GM18511 (cell line): ENCODE data around the gene PAGE4.

Experiments used
- ATAC-seq: cut with Tn5 transposase; IDR thresholded peaks from one replicate; pipeline ENCODE4 v1.9.1; 2021; ENCODE audit warnings: mild to moderate bottlenecking, moderate library complexity; ENCODE audit not compliant: unreplicated experiment

Gene PAGE4

GRCh38 chrX:49829016-49829415, at the start of gene PAGE4:
PAGE4 (plus strand) TSS chrX:49829303; CDS start chrX:49830429, 1,126 bp downstream.
- no peak for ATAC-seq

GRCh38 chrX:49784747-49785280, 44.3 kb upstream of the PAGE4 start:
- no peak for ATAC-seq

DNA sequence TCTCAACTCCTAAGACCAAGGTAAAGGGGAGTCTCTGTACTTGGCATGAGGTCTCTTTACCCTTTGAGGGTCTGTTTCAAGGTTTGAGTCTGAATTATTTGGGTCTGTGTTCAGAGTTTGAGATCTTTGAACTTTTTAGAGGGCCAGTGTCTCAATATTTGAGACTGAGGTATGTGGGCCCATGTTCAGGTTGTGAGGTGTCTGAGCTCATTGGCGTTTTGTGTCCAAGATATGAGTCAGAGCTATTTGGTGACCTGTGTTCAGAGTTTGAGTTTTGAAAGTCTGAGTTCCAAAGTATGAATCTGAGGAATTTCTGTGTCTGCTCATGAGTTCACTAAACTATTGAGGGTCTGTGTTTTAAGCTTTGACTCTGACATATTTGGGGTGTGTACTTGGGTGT, 36.7 kb upstream of the PAGE4 start:
- no peak for ATAC-seq

- no peak for ATAC-seq
Observed at GRCh38 chrX:49793686-49794085, 35.4 kb upstream of the PAGE4 start.

- ATAC-seq, result no peak
Observed at GRCh38 chrX:49799828-49800227, 29.3 kb upstream of the PAGE4 start.

DNA sequence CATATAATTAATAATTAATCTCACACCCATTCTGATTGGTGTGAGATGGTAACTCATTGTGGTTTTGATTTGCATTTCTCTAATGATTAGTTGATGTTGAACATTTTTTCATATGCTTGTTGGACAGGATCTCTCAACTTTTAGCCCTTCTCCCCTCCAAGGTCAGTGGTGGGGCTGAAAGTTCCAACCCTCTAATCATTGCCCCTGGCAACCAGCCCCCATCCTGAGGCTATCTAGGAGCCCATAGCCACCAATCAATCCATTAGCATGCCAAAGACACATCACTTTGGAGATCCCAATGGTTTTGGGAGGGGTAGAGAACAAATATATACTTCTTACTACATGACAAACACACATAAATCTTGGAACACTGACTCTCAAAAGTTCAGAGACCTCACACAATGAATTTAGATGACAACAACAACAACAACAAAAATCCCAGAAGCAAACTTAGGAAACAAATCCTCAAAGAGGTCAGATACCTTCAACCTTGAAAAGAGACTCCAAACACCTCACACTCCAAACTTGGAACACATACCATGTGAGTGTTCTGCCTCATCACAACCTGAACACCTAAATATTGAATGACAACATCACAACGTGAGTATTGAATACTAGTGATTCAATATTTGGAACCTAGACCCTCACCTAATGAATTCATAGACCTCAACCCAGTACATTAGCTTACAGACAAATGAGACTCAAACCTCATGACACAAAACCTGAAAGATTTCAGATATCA, 19.0 kb upstream of the PAGE4 start:
- ATAC-seq, result no peak

GRCh38 chrX:49812177-49812576, 16.9 kb upstream of the PAGE4 start:
- ATAC-seq, result no peak

GRCh38 chrX:49816435-49816834, 12.7 kb upstream of the PAGE4 start:
- ATAC-seq, result no peak

DNA sequence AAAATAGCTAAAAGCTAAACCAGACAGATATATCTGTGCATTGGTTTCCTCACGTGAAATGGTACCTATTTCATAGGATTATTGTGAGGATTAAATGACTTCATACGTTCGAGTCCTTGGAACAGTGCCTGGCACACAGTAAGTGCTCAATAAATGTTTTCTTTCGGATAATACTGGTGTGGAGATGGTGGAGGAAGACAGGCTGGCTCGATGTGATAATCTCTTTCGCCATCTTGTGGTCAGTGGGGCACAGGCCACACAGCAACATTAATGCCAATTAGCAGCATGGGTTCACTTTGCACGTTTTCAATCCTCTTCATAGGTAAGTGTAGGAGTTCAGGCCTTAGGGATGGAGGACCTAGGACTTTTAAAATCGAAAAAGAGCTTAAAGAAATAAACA, 9.3 kb downstream of the PAGE4 start:
- peak; percentile 64 for ATAC-seq

DNA sequence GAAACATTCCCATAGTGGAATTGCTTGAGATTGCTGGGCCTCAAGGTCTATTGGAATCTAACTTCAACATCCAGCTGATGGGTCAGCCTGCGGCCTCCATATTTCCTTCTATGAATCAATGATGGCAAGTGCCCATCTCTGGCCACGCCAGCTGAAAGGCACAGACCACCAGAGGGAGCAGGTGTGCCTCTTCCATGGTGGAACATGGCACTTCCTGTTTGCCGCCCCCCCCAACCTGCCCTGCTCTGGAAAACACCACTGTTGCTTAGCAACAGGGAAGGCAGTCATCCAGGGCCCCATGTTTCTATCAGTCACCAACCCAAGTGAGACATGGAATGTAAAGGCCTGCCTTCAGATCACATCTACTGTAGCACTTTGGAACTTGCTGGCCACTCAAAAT, 11.6 kb downstream of the PAGE4 start:
- peak; percentile 68 for ATAC-seq

DNA sequence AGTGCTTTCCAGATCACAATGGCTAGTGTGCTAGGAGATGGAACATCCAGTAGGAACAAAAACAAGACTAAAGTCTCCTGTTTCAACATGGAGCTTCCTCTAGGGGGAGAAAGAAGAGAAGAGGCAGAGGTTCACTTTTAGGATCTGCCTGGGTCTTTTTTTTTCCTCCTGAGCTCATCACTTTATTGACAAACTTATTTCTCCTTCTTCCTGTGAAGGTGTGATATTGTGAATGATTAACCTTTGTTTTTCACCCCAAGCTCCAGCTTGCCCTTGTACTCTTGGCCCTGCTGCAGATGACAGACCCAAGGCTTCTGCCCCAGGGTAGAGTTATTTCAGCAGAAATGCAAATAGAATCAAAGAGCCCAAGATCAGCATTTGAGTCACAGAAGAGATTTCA, 13.5 kb downstream of the PAGE4 start:
- no peak for ATAC-seq

DNA sequence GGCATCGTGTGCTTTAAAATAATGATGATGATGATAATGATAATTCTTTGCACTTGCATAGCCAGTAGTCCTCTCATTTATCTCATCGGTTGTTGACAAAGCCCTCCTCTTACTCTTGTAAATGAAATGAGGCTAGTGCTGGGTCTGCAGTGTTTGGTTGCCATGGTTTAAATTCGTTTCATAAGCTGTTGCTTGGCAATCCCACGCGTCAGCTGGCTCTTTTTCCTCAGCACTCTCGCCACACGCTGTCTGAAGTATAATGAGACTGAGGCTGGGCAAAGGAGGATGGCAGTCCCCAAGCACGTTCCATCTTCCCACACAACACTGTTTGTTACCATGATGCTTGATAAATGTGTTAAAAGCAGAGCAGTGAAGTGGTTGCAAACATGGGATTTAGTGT, 15.5 kb downstream of the PAGE4 start:
- ATAC-seq, result no peak

GRCh38 chrX:49845701-49846403, 16.7 kb downstream of the PAGE4 start:
- ATAC-seq, result peak; percentile 74

GRCh38 chrX:49846522-49846921, 17.4 kb downstream of the PAGE4 start:
- ATAC-seq, result no peak

DNA sequence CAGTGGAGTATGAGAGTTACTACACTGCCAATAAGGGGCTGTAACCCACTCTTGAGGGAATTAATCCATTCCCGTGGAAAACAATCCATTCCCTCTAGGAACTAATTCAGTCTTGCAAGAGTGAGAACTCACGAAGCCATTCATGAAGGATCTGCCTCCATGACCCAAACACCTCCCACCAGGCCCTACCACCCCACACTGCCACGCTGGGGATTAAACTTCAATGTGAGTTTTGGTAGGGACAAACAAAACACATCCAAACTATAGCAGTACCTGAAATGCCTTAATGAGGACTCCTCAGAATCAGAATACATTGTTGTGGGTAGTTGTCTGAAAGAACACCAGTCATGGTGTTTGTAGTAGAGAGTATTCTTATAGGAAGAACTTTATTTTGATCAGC, 19.2 kb downstream of the PAGE4 start:
- ATAC-seq, result no peak

- no peak for ATAC-seq
Observed at GRCh38 chrX:49850028-49850427, 20.9 kb downstream of the PAGE4 start.

GRCh38 chrX:49853661-49854060, 24.6 kb downstream of the PAGE4 start:
- ATAC-seq, result no peak

- no peak for ATAC-seq
Observed at GRCh38 chrX:49856819-49857218, 27.7 kb downstream of the PAGE4 start.

GRCh38 chrX:49858341-49858740, 29.2 kb downstream of the PAGE4 start:
- no peak for ATAC-seq

GRCh38 chrX:49859491-49859890, 30.4 kb downstream of the PAGE4 start:
- ATAC-seq, result no peak

DNA sequence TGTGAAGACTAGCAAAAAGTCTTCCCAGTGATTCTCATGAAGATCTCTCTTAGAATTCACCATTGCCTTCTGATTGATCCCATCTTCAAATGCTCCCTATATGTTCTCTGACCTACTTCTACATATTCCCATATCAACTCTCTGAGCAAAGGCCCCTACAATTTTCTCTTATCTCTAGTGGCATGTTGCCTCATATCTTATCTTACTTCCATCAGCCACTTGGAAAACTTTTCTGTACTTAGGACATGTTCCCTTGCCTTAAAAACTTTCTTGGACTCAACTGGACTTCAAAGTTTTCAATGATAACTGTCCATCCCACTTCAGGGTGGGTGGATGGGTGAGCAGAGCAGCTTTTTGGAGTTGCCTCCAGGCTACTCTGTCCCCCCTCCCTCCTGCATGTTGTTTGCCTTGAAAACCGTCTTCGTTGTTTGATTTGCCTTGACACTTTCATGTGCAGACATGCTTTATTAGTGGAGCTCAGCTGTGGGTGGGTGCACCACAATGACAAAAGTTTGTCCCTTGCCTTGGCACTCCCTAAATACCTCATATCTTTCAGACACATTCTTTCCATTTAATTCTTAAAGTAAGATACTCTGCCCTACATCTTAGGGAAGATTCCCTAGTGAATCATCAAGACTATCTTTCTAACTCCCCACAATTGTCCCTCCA, 31.9 kb downstream of the PAGE4 start:
- ATAC-seq, result no peak

- ATAC-seq, result no peak
Observed at GRCh38 chrX:49862093-49862492, 33.0 kb downstream of the PAGE4 start.
